ENCODE results near the gene POLN. TPM values are rescaled to one million over a fixed set of nuclear protein-coding genes. Genes with fewer than 3 reads are reported as not detected.

The POLN gene
- total and polyA plus RNA-seq, 2 experiments from 2014 or later = 1.8 to 4.0 TPM

GRCh38 chr4:2076908-2077536 is 164.9 kb downstream of the POLN start (continued):
- TF ChIP-seq ZNF462 (CRISPR knock-in tag; IDR thresholded peaks at IDR 0.05) = no peak
- no peak for TF ChIP-seq POLR2AphosphoS5 (IDR thresholded peaks at IDR 0.05; ENCODE audit: low read depth)
- no peak for TF ChIP-seq ZNF331 (CRISPR knock-in tag; IDR thresholded peaks at IDR 0.05; ENCODE audit: low read depth)
- TF ChIP-seq EZH2phosphoT487 (IDR thresholded peaks at IDR 0.05; ENCODE audit: unreplicated experiment) = no peak
- no peak for TF ChIP-seq NANOG (IDR thresholded peaks at IDR 0.05; ENCODE audit: borderline replicate concordance)
- no peak for TF ChIP-seq REST (IDR thresholded peaks at IDR 0.05; ENCODE audit: unreplicated experiment)
- TF ChIP-seq EZH2 (IDR thresholded peaks at IDR 0.05; ENCODE audit: low read depth, unreplicated experiment) = no peak
